Activated CD8-positive, alpha-beta T cell treated with anti-CD3 and anti-CD28 coated beads for 36 hours (primary cell): ENCODE data around the gene GNAZ. TPM values are rescaled to one million over a fixed set of nuclear protein-coding genes. Genes with fewer than 3 reads are reported as not detected.

Experiments
- ATAC-seq: fragments of 200-7000 bp; cut with Tn5 transposase; one replicate; pipeline ENCODE4 v1.10.0; 2021; ENCODE audit warnings: mild to moderate bottlenecking, moderate library complexity
- CTCF ChIA-PET: fragments of 350-600 bp; sonication (Branson Sonifier 250); formaldehyde crosslinking; loops from one replicate; lab custom pipeline; 2021; ENCODE audit warnings: antibody characterized with exemption; lab: Charles Lee
- POLR2A ChIA-PET: fragments of 350-600 bp; sonication (Branson Sonifier 250); formaldehyde crosslinking; loops from one replicate; lab custom pipeline; 2021; ENCODE audit warnings: antibody characterized with exemption; lab: Charles Lee
- DNase-seq: peaks from one replicate; pipeline ENCODE4 v3.0.0-alpha.2; 2020
- H3K27ac Mint-ChIP-seq: one replicate; pipeline ENCODE4 v1.8.0; 2021; ENCODE audit warnings: mild to moderate bottlenecking, mixed read lengths
- H3K27me3 Mint-ChIP-seq: one replicate; pipeline ENCODE4 v1.8.0; 2021; ENCODE audit warnings: mixed read lengths
- H3K36me3 Mint-ChIP-seq: one replicate; pipeline ENCODE4 v1.8.0; 2021; ENCODE audit warnings: low read depth, mixed read lengths
- H3K4me1 Mint-ChIP-seq: one replicate; pipeline ENCODE4 v1.8.0; 2021; ENCODE audit warnings: low read depth, mixed read lengths
- H3K4me3 Mint-ChIP-seq: one replicate; pipeline ENCODE4 v1.8.0; 2021; ENCODE audit warnings: mild to moderate bottlenecking, moderate library complexity, mixed read lengths
- H3K9me3 Mint-ChIP-seq: one replicate; pipeline ENCODE4 v1.8.0; 2021; ENCODE audit warnings: mixed read lengths
- CTCF ChIP-seq: fragments of 200-600 bp; IDR thresholded peaks from one replicate; pipeline ENCODE4 v1.8.0; 2022; ENCODE audit warnings: antibody characterized with exemption, mild to moderate bottlenecking
- intact Hi-C: fragments of 100-400 bp; cut with micrococcal nuclease; formaldehyde crosslinking; loops from one replicate; pipeline ENCODE4 v1.10.0; 2022
- total RNA-seq, 2 experiments: library from RNA; stranded (reverse); gene quantifications; one replicate each; pipeline ENCODE4 v1.2.3, GENCODE V29; 2021

Gene GNAZ
- total RNA-seq, 2 experiments from 2014 or later = 0.50 to 0.56 TPM

- Mint-ChIP-seq H3K27ac (no peak overlapping the region), H3K4me3 (no peak overlapping the region), H3K36me3 (no peaks in the 10 kb centered on the region), H3K9me3 (no peaks in the 10 kb centered on the region), H3K4me1 (no peaks in the 10 kb centered on the region), H3K27me3 (no peaks in the 10 kb centered on the region)
- intact Hi-C loops = no loop called here
- POLR2A ChIA-PET = interaction anchor here (0.7 kb wide), 1 partner anchor 42 kb away, joined by 3 read pairs; no protein-coding TSS in a partner anchor
- no peak for TF ChIP-seq CTCF
- CTCF ChIA-PET = interaction anchor here (1.6 kb wide), 2 partner anchors 154 to 157 kb away, joined by 6 to 7 read pairs; no protein-coding TSS in a partner anchor
- DNase-seq (no peak), ATAC-seq (no peak)
Measured at GRCh38 chr22:23113847-23114720, 43.8 kb downstream of the GNAZ start.

- TF ChIP-seq CTCF = no peak
- ChIA-PET CTCF (no interaction called here), POLR2A (no interaction called here)
- H3K4me1 Mint-ChIP-seq = peaks cover 6% of the 10 kb centered on the region
- intact Hi-C loops = no loop called here
- DNase-seq (no peak), ATAC-seq (no peak)
- no peak overlapping the region for H3K27ac Mint-ChIP-seq
- H3K4me3 Mint-ChIP-seq = no peak overlapping the region
- no peaks in the 10 kb centered on the region for H3K36me3 Mint-ChIP-seq
- no peaks in the 10 kb centered on the region for H3K9me3 Mint-ChIP-seq
- no peaks in the 10 kb centered on the region for H3K27me3 Mint-ChIP-seq
Measured at GRCh38 chr22:23114721-23115020, 44.4 kb downstream of the GNAZ start.

DNA sequence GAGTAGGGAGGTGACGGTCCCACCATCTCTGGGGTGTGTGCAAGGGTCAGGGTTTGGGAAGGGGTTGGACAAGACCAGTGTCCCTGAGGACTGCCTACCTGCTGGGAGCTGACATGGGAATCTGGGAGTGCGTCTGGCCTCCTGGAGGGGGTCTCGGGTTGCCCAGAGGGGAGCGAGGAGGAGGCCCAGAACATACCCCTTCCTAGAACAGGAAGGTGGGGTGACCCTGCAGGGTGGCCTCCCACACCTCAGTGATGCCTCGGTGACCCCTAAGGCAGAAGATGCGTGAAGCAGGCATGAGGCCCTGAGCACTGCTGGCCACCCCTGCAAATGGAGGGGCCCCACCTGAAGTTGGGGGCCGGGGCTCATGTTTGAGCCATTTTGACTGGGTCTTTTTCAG is 45.0 kb downstream of the GNAZ start:
- intact Hi-C loops = no loop called here
- no peak for TF ChIP-seq CTCF
- Mint-ChIP-seq H3K4me3 (no peak overlapping the region), H3K4me1 (peaks cover 10% of the 10 kb centered on the region), H3K27ac (no peak overlapping the region), H3K27me3 (no peaks in the 10 kb centered on the region), H3K36me3 (no peaks in the 10 kb centered on the region), H3K9me3 (no peaks in the 10 kb centered on the region)
- DNase-seq (no peak), ATAC-seq (no peak)
- POLR2A ChIA-PET = no interaction called here
- CTCF ChIA-PET = no interaction called here

- no peak for TF ChIP-seq CTCF
- H3K9me3 Mint-ChIP-seq = no peaks in the 10 kb centered on the region
- CTCF ChIA-PET = interaction anchor here (9.7 kb wide), 1 partner anchor 158 kb away, joined by 106 read pairs; no protein-coding TSS in a partner anchor
- H3K36me3 Mint-ChIP-seq = no peaks in the 10 kb centered on the region
- ATAC-seq (no peak), DNase-seq (no peak)
- peaks cover 11% of the 10 kb centered on the region for H3K4me1 Mint-ChIP-seq
- POLR2A ChIA-PET = no interaction called here
- H3K27me3 Mint-ChIP-seq = no peaks in the 10 kb centered on the region
- no peak overlapping the region for H3K4me3 Mint-ChIP-seq
- intact Hi-C loops = no loop called here
- no peak overlapping the region for H3K27ac Mint-ChIP-seq
Measured at GRCh38 chr22:23115825-23116494, 45.6 kb downstream of the GNAZ start.
